Muscle layer of colon (tissue), 2 donors: ENCODE data around the gene FBXO45.

ENCODE experiments used
- H3K27ac ChIP-seq: one replicate; pipeline ENCODE4 v1.7.0; 2013; ENCODE audit warnings: low read depth, mild to moderate bottlenecking, low read length, moderate library complexity
- H3K27me3 ChIP-seq, 2 donors: one replicate each; pipeline ENCODE4 v1.7.0; 2013; ENCODE audit warnings: low read length in 2 of 2, mild to moderate bottlenecking in 2 of 2; ENCODE audit not compliant: insufficient read depth in 2 of 2, control insufficient read depth in 1 of 2
- H3K36me3 ChIP-seq: one replicate; pipeline ENCODE4 v1.7.0; 2013; ENCODE audit warnings: mild to moderate bottlenecking, low read length; ENCODE audit not compliant: insufficient read depth
- H3K4me1 ChIP-seq: one replicate; pipeline ENCODE4 v1.7.0; 2013; ENCODE audit warnings: mild to moderate bottlenecking, low read length; ENCODE audit not compliant: insufficient read depth
- H3K4me3 ChIP-seq, 2 donors: one replicate each; pipeline ENCODE4 v1.7.0; 2013; ENCODE audit warnings: low read length in 2 of 2, low read depth in 1 of 2, mild to moderate bottlenecking in 1 of 2, moderate library complexity in 1 of 2
- H3K9ac ChIP-seq: one replicate; pipeline ENCODE4 v1.7.0; 2013; ENCODE audit warnings: low read length
- H3K9me3 ChIP-seq: one replicate; pipeline ENCODE4 v1.7.0; 2013; ENCODE audit warnings: mild to moderate bottlenecking, low read length
- donor health status: abdominal sarcoma.
- donor health status: Adenocarcinoma of cecum.

The FBXO45 gene

GRCh38 chr3:196620161-196620604 is 51.7 kb downstream of the FBXO45 start:
- H3K27ac ChIP-seq, result peak overlapping the region; percentile 65
- H3K9ac ChIP-seq, result no peak overlapping the region
- H3K27me3 ChIP-seq, result no peaks in the 10 kb centered on the region
- H3K4me1 ChIP-seq, result peaks cover 16% of the 10 kb centered on the region
- no peaks in the 10 kb centered on the region for H3K36me3 ChIP-seq
- no peak overlapping the region for H3K4me3 ChIP-seq
- no peaks in the 10 kb centered on the region for H3K9me3 ChIP-seq

- no peak overlapping the region for H3K4me3 ChIP-seq
- H3K27me3 ChIP-seq, result no peaks in the 10 kb centered on the region
- H3K27ac ChIP-seq, result peak overlapping the region; percentile 65
- H3K9ac ChIP-seq, result no peak overlapping the region
- H3K4me1 ChIP-seq, result peaks cover 16% of the 10 kb centered on the region
- no peaks in the 10 kb centered on the region for H3K9me3 ChIP-seq
- no peaks in the 10 kb centered on the region for H3K36me3 ChIP-seq
These were observed 52.2 kb downstream of the FBXO45 start for GRCh38 chr3:196620684-196621083.

DNA sequence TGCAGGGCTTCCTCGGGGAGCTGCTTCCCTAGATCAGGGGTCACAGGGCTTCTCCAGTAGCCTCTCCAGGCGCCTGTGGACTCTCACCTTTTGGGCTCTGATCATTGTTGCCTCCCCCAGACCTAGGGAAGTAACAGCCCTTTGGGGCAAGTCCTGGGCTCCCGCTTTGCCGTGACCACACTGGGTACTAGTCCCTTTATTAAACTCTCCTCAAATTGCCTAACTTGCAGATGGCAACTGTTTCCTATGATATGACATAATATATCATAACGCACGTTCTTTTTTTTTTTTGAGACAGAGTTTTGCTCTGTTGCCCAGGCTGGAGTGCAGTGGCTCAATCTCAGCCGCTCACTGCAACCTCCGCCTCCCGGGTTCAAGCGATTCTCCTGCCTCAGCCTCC is 53.2 kb downstream of the FBXO45 start:
- Histone ChIP-seq H3K4me1 (peaks cover 16% of the 10 kb centered on the region), H3K9ac (no peak overlapping the region)

DNA sequence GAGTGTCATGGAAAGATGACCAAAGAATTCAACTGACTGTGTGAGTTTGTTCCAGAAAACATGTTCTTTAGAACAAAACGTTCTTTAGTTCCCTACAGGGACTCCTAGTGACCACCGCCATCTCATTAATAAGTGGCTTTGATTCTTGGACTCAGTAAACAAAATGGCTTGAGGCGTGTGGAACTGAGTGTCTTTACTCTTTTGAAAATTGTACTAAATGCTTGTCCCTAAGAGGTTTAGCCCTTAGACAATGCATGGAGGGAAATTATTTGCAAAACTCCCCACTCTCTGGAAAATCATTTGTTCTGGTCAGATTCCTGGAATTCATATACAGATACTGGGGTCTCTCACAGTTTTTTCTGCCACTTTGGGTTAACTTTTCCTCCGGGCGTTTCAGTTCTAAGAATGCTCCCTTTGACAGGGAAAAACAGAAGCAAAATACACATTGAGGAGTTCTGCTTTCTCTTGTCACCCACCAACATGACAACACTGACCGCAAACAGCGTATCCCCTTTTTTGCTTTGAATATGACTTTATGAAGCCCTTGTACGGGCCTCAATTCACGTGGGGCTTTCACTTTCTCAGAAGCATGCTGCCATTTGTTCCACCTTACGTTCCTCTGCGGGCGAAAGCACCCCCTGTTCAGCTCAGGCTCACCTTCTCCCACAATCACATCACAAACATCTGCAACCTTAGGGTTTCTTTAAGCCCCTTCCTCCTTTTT is 55.8 kb downstream of the FBXO45 start:
- Histone ChIP-seq H3K4me3 (no peak overlapping the region), H3K9ac (no peak overlapping the region), H3K27me3 (no peaks in the 10 kb centered on the region), H3K27ac (no peak overlapping the region), H3K4me1 (peaks cover 11% of the 10 kb centered on the region), H3K36me3 (no peaks in the 10 kb centered on the region), H3K9me3 (no peaks in the 10 kb centered on the region)

More for the DNA sequence above, 53.2 kb downstream of the FBXO45 start:
- Histone ChIP-seq H3K27me3 (no peaks in the 10 kb centered on the region), H3K27ac (no peak overlapping the region), H3K36me3 (no peaks in the 10 kb centered on the region), H3K4me3 (no peak overlapping the region), H3K9me3 (no peaks in the 10 kb centered on the region)

DNA sequence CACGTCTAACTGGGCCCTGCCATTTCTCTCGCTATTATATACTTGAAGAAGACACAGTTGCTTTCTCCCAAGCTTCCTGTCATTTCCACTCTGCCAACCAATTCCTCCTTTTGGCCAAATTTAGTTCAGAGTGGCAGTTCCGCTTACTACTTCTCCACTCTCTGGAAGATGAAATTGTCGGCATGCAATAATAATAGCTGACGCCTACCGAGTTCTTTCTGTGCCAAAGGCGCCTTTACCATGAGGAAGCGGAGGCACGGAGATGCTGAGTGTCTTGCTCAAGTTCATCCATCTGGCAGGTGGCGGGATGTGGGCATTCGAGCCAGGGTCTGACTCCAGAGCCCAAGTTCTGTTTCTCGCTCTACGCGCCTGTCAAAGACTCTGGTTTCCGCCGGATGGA is 56.4 kb downstream of the FBXO45 start:
- no peak overlapping the region for H3K9ac ChIP-seq
- no peaks in the 10 kb centered on the region for H3K27me3 ChIP-seq
- no peaks in the 10 kb centered on the region for H3K9me3 ChIP-seq
- peaks cover 7% of the 10 kb centered on the region for H3K4me1 ChIP-seq
- no peak overlapping the region for H3K27ac ChIP-seq
- no peaks in the 10 kb centered on the region for H3K36me3 ChIP-seq
- H3K4me3 ChIP-seq, result no peak overlapping the region

DNA sequence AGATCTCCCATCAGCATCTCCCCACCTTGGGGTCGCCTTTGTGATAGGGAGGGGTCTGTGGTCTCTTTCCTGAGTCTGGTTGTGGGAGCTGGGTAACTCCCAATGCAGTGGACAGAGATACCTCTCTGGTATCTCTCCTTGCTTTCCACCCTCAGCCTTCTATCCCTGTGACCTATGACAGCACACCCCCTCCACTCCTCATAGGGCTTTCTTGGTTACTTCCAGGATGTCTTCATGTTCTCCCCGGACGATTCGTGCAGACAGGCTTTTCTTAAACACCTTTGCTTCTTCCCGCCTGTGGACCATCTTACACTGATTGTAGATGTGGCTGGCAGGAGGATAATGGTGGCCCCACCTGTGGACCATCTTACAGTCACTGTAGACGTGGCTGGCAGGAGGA is 56.9 kb downstream of the FBXO45 start:
- H3K27ac ChIP-seq, result no peak overlapping the region

GRCh38 chr3:196627918-196628231 is 59.4 kb downstream of the FBXO45 start:
- Histone ChIP-seq H3K4me1 (peaks cover 9% of the 10 kb centered on the region), H3K27ac (no peak overlapping the region), H3K36me3 (no peaks in the 10 kb centered on the region), H3K9ac (no peak overlapping the region), H3K9me3 (no peaks in the 10 kb centered on the region), H3K27me3 (no peaks in the 10 kb centered on the region), H3K4me3 (no peak overlapping the region)

More for the DNA sequence above, 56.9 kb downstream of the FBXO45 start:
- H3K4me1 ChIP-seq, result peaks cover 3% of the 10 kb centered on the region
- no peaks in the 10 kb centered on the region for H3K9me3 ChIP-seq
- no peak overlapping the region for H3K4me3 ChIP-seq
- H3K9ac ChIP-seq, result no peak overlapping the region
- H3K36me3 ChIP-seq, result no peaks in the 10 kb centered on the region
- no peaks in the 10 kb centered on the region for H3K27me3 ChIP-seq

DNA sequence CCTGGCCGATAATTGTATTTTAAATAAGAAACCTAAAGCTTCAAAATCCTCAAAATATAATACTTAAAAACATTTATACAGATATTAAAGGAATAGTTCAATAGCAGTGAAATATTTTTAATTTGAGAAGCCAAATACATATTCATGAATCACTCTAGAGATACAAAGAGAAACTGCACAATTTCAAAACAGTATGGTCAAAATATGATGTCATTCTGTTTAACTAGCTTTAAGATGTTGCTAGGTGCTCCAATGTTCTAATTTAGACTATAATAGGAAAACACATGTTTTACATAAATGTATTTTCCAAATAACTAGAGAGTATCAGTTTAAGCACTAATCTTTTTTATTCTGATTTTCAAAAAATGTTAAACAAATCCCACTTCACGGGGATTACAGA is 60.8 kb downstream of the FBXO45 start:
- Histone ChIP-seq H3K9ac (no peak overlapping the region), H3K27ac (no peak overlapping the region), H3K27me3 (no peaks in the 10 kb centered on the region), H3K36me3 (no peaks in the 10 kb centered on the region), H3K4me1 (peaks cover 9% of the 10 kb centered on the region), H3K4me3 (no peak overlapping the region), H3K9me3 (no peaks in the 10 kb centered on the region)

- Histone ChIP-seq H3K9me3 (no peaks in the 10 kb centered on the region), H3K4me1 (peaks cover 9% of the 10 kb centered on the region), H3K36me3 (no peaks in the 10 kb centered on the region), H3K27me3 (no peaks in the 10 kb centered on the region), H3K27ac (peak overlapping the region; percentile 93), H3K9ac (peak overlapping the region; percentile 21), H3K4me3 (peak overlapping the region; percentile 50 to 54)
These were observed 63.2 kb downstream of the FBXO45 start for GRCh38 chr3:196631682-196632045.

GRCh38 chr3:196632046-196632751 is 63.7 kb downstream of the FBXO45 start:
- H3K4me3 ChIP-seq, result peak overlapping the region; percentile 50 to 54
- no peaks in the 10 kb centered on the region for H3K9me3 ChIP-seq
- H3K4me1 ChIP-seq, result peaks cover 9% of the 10 kb centered on the region
- H3K27me3 ChIP-seq, result no peaks in the 10 kb centered on the region
- peak overlapping the region; percentile 93 for H3K27ac ChIP-seq
- H3K9ac ChIP-seq, result peak overlapping the region; percentile 21
- no peaks in the 10 kb centered on the region for H3K36me3 ChIP-seq

DNA sequence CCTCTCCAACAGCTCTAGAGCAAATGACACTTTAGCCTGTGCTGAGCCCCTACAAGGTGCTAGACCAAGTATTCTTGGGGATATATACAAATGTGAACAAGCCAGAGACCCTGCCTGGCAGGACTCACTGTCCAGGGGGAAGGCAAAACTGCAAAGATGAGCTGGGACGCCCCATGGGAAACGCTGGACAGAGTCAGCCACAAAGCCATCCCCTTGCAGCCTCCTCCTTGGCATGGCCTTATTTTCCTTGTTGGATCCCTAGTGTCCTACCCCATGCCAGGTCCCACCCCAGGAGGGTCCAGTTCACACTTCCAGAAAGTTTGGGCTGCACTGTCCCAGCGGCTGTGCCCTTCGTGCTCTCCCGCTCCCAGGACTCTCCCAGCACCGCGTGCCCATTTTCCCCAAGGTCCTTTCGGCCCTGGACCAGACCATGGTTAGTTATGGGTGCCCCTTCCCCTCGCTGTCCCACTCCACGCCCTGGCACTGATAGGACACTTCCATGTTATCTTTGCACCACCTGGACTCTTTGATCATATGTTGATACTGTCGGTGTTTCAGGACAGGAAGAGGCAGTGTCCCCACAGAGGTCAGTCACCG is 65.2 kb downstream of the FBXO45 start:
- Histone ChIP-seq H3K27me3 (no peaks in the 10 kb centered on the region), H3K27ac (peak overlapping the region; percentile 93), H3K4me3 (no peak overlapping the region), H3K36me3 (no peaks in the 10 kb centered on the region), H3K4me1 (peaks cover 9% of the 10 kb centered on the region), H3K9ac (no peak overlapping the region), H3K9me3 (no peaks in the 10 kb centered on the region)
